ENCODE data around the gene CDC25C. TPM values are rescaled to one million over a fixed set of nuclear protein-coding genes. Genes with fewer than 3 reads are reported as not detected.

Gene CDC25C
- total and polyA plus RNA-seq, 9 of the 15 experiments (the other 6 are each of a cell fraction or from before 2014, with no cell fraction given) = 19.1 to 63.7 (median 31.9) TPM

- TF ChIP-seq THAP7 (CRISPR knock-in tag; IDR thresholded peaks at IDR 0.05) (no peak), NFE2 (IDR thresholded peaks at IDR 0.05; ENCODE audit: low read depth) (no peak), POLR2B (IDR thresholded peaks at IDR 0.05; ENCODE audit: low read depth, partially characterized antibody) (no peak), TOE1 (IDR thresholded peaks at IDR 0.05; ENCODE audit: borderline replicate concordance) (no peak), TOE1 (CRISPR knock-in tag; IDR thresholded peaks at IDR 0.05; ENCODE audit: borderline replicate concordance, low read depth) (no peak), ZNF655 (CRISPR knock-in tag; IDR thresholded peaks at IDR 0.05) (no peak), ZBED1 (IDR thresholded peaks at IDR 0.05) (no peak), TAF9B (IDR thresholded peaks at IDR 0.05; ENCODE audit: partially characterized antibody) (no peak), ZBTB17 (CRISPR knock-in tag; IDR thresholded peaks at IDR 0.05) (no peak), HOXB6 (CRISPR knock-in tag; IDR thresholded peaks at IDR 0.05; ENCODE audit: borderline replicate concordance) (no peak), CHD4 (IDR thresholded peaks at IDR 0.05; ENCODE audit: insufficient read depth, insufficient replicate concordance, low read depth, low read length, poor library complexity, severe bottlenecking) (no peak), IFI16 (CRISPR knock-in tag; IDR thresholded peaks at IDR 0.05) (no peak), TAF7 (tag; IDR thresholded peaks at IDR 0.05) (no peak), HDGF (IDR thresholded peaks at IDR 0.05) (no peak), MAFF (IDR thresholded peaks at IDR 0.05; ENCODE audit: low read length) (no peak), ARID2 (IDR thresholded peaks at IDR 0.05) (no peak), THRAP3 (IDR thresholded peaks at IDR 0.05; ENCODE audit: borderline replicate concordance) (no peak), ZNF644 (tag; IDR thresholded peaks at IDR 0.05; ENCODE audit: low read depth) (no peak), HNRNPK (IDR thresholded peaks at IDR 0.05; ENCODE audit: low read depth, low read length, poor library complexity, severe bottlenecking) (no peak), TGIF2 (CRISPR knock-in tag; IDR thresholded peaks at IDR 0.05) (no peak; the same call in 1 of the 2 replicates), ZKSCAN1 (IDR thresholded peaks at IDR 0.05; ENCODE audit: low read depth, low read length) (no peak)
These were observed 21.3 kb upstream of the CDC25C start (continued) for GRCh38 chr5:138352722-138353559.

All from K562 (cell line).